ENCODE results near the gene ZCCHC17. TPM values are rescaled to one million over a fixed set of nuclear protein-coding genes. Genes with fewer than 3 reads are reported as not detected.

ZCCHC17 gene, protein sequence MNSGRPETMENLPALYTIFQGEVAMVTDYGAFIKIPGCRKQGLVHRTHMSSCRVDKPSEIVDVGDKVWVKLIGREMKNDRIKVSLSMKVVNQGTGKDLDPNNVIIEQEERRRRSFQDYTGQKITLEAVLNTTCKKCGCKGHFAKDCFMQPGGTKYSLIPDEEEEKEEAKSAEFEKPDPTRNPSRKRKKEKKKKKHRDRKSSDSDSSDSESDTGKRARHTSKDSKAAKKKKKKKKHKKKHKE
- total RNA-seq (ENCODE audit: low replicate concordance): 29.3 and 39.4 TPM in 2 replicates

GRCh38 chr1:31296486-31297276, at the start of gene ZCCHC17, which contains the start of gene SNRNP40:
Gene ZCCHC17 (plus strand): TSS chr1:31297032. CDS start chr1:31310099, 13,067 bp downstream.
Gene SNRNP40 (minus strand): TSS chr1:31296788. CDS start chr1:31296751, 37 bp downstream.

DNA sequence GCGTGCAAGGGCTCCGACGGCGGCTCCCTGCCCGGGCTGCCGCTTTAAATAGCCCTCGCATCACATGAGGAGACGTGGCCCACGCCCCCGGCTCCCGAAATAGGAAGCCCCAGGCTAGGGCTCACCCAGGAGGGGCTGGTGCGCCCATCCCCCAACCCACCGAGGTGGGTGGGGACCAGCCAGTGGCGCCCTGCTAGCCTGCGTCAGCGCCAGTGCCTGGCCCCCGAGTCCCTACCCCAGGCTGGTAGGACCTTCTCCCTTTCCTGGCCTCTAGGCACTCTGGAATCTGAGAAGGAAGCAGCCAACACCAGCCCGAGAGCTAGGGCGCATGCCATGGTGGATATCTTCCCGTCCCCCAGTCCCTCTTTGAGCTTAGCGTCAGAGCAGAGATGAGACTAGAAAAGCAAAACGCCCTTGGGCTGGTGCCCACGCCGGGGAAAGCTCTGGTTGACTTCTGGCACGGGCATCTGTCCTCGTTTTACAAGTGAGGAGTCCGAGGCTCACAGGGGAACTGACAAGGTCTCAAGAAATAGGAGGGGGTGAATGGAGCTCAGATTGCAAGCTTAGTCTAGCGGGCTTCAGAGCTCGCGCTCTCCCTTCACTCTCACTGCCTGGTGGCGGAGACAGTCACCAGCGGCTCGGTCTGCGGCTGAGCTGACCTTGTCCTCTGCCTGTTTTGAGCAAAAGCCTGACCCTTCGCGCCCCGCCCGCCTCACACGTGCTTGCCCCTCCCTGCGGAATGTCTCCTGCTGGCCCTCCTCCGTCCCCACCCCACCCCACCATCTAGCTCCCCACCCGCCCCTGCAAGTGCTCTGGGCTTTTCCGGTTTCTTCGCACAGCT, 76.4 kb downstream of the ZCCHC17 start, which contains the start of gene FABP3:
Gene FABP3, minus strand, starts transcription at position 21 of the 841 bp plus-strand sequence. CDS start 62 bp downstream, outside the sequence.

GRCh38 chr1:31412732-31413404, 116.0 kb downstream of the ZCCHC17 start, which contains the start of gene SERINC2:
Gene SERINC2 (plus strand): TSS chr1:31413213. CDS start chr1:31413266, 53 bp downstream.

Other genes with a start within 250 kb of the ZCCHC17 start
- gene PUM1, start 231.3 kb upstream of the ZCCHC17 start, total RNA-seq (ENCODE audit: low replicate concordance): 47.7 and 101 TPM in 2 replicates
- 0.08 TPM in 1 of 2 replicates, not detected in the other for gene NKAIN1, start 57.1 kb upstream of the ZCCHC17 start, total RNA-seq (ENCODE audit: low replicate concordance)
- 71.3 and 121 TPM in 2 replicates for gene SNRNP40, start 244 bp upstream of the ZCCHC17 start, total RNA-seq (ENCODE audit: low replicate concordance)
- 19.1 and 79.4 TPM in 2 replicates for gene FABP3, start 76.0 kb downstream of the ZCCHC17 start, total RNA-seq (ENCODE audit: low replicate concordance)
- gene SERINC2, start 116.2 kb downstream of the ZCCHC17 start, total RNA-seq (ENCODE audit: low replicate concordance): 1.5 and 4.4 TPM in 2 replicates

All from smooth muscle cell of the coronary artery (primary cell).